H1 (cell line): ENCODE measurements around the gene CA5A. TPM values are rescaled to one million over a fixed set of nuclear protein-coding genes. Genes with fewer than 3 reads are reported as not detected.

Source experiments
- CTCF ChIA-PET: fragments of 300-600 bp; sonication (Branson Sonifier 250); formaldehyde crosslinking; loops from one replicate; lab custom pipeline; 2021; ENCODE audit not compliant: partially characterized antibody; lab: Charles Lee
- POLR2A ChIA-PET: fragments of 300-600 bp; sonication (Branson Sonifier 250); formaldehyde crosslinking; loops from one replicate; lab custom pipeline; 2021; ENCODE audit warnings: inconsistent platforms; ENCODE audit not compliant: partially characterized antibody; lab: Charles Lee
- DNase-seq, 2 experiments: peaks; one replicate each; pipeline versions ENCODE4 v3.0.0 to v3.0.0-alpha.2; 2010 to 2022; ENCODE audit warnings: low spot score in 2 of 2, low read depth in 1 of 2, mixed read lengths in 1 of 2
- FAIRE-seq: peaks from 2 replicates; lab custom pipeline; 2011; peaks lifted over from hg19 to GRCh38; lab: Jason Lieb, UNC
- H2AFZ ChIP-seq: 2 replicates; pipeline ENCODE4 v1.8.1; 2012; ENCODE audit warnings: low read length, inconsistent platforms
- H2AK5ac ChIP-seq: 2 replicates; pipeline ENCODE4 v1.6.1; 2013; ENCODE audit warnings: low read depth, low read length
- H2BK120ac ChIP-seq: replicated peaks from 2 replicates; pipeline ENCODE3; 2013; ENCODE audit warnings: low read depth, low read length, inconsistent platforms
- H2BK12ac ChIP-seq: 2 replicates; pipeline ENCODE4 v1.6.1; 2013; ENCODE audit warnings: low read depth, low read length
- H2BK15ac ChIP-seq: 2 replicates; pipeline ENCODE4 v1.6.1; 2013; ENCODE audit warnings: low read length
- H2BK20ac ChIP-seq: 2 replicates; pipeline ENCODE4 v1.6.1; 2013; ENCODE audit warnings: low read length
- H2BK5ac ChIP-seq: 2 replicates; pipeline ENCODE4 v1.6.1; 2013; ENCODE audit warnings: low read depth, low read length
- H3K14ac ChIP-seq: 2 replicates; pipeline ENCODE4 v1.6.1; 2013; ENCODE audit warnings: inconsistent platforms; ENCODE audit not compliant: insufficient read length
- H3K18ac ChIP-seq: 2 replicates; pipeline ENCODE4 v1.6.1; 2013; ENCODE audit warnings: low read length; ENCODE audit errors: extremely low read depth
- H3K23ac ChIP-seq: 2 replicates; pipeline ENCODE4 v1.6.1; 2013; ENCODE audit warnings: inconsistent platforms; ENCODE audit not compliant: insufficient read length
- H3K23me2 ChIP-seq: 2 replicates; pipeline ENCODE4 v1.6.1; 2013; ENCODE audit warnings: low read depth, low read length
- H3K27ac ChIP-seq: 2 replicates; pipeline ENCODE4 v1.6.1; 2011; ENCODE audit warnings: low read depth, low read length, inconsistent platforms
- H3K27me3 ChIP-seq, 4 experiments: replicated peaks in 1 of 4; 1 replicate in 1 of 4; 2 replicates in 3 of 4; pipeline versions ENCODE4 v1.6.1 to v1.8.1; 2011 to 2013; ENCODE audit warnings: low read length in 3 of 4, mild to moderate bottlenecking in 3 of 4, inconsistent platforms in 2 of 4, mixed read lengths in 2 of 4, moderate library complexity in 1 of 4; ENCODE audit not compliant: control insufficient read depth in 3 of 4, insufficient read depth in 3 of 4; ENCODE audit errors: extremely low read depth in 1 of 4
- H3K36me3 ChIP-seq, 4 experiments: 2 replicates each; pipeline versions ENCODE4 v1.6.1 to v1.8.1; 2011 to 2013; ENCODE audit warnings: mild to moderate bottlenecking in 4 of 4, low read length in 3 of 4, moderate library complexity in 2 of 4, control low read depth in 1 of 4, inconsistent platforms in 1 of 4; ENCODE audit not compliant: insufficient read depth in 4 of 4, control insufficient read depth in 2 of 4
- H3K4ac ChIP-seq: replicated peaks from 2 replicates; pipeline ENCODE3; 2013; ENCODE audit warnings: low read length, low read depth, mixed read lengths, inconsistent platforms; ENCODE audit not compliant: insufficient read length
- H3K4me1 ChIP-seq, 4 experiments: replicated peaks in 1 of 4; 1 replicate in 1 of 4; 2 replicates in 3 of 4; pipeline versions ENCODE4 v1.6.1 to v1.8.1; 2011 to 2013; ENCODE audit warnings: low read length in 3 of 4, inconsistent platforms in 2 of 4, mixed read lengths in 1 of 4; ENCODE audit not compliant: insufficient read depth in 4 of 4, control insufficient read depth in 3 of 4
- H3K4me2 ChIP-seq, 2 experiments: 2 replicates each; pipeline versions ENCODE4 v1.6.1 to v1.8.1; 2011 to 2013; ENCODE audit warnings: low read depth in 2 of 2, low read length in 2 of 2, control low read depth in 1 of 2, inconsistent platforms in 1 of 2, mild to moderate bottlenecking in 1 of 2; ENCODE audit not compliant: insufficient read depth in 1 of 2
- H3K4me3 ChIP-seq, 4 experiments: fragments of 200-600, 300-600 bp in 1 of 4; sonication (generic), shearing (Covaris generic), sonication (Bioruptor Twin) in 1 of 4; 2 replicates each; pipeline versions ENCODE4 v1.5.1 to v1.8.1; 2011 to 2016; ENCODE audit warnings: low read length in 4 of 4, low read depth in 3 of 4, control low read depth in 2 of 4, inconsistent platforms in 2 of 4, mild to moderate bottlenecking in 2 of 4, mixed read lengths in 1 of 4, moderate library complexity in 1 of 4; ENCODE audit not compliant: insufficient read depth in 2 of 4; ENCODE audit errors: extremely low read depth in 1 of 4
- H3K56ac ChIP-seq: replicated peaks from 2 replicates; pipeline ENCODE3; 2013; ENCODE audit warnings: low read depth, mild to moderate bottlenecking, mixed read lengths, low read length, inconsistent platforms; ENCODE audit not compliant: insufficient read length
- H3K79me1 ChIP-seq: 2 replicates; pipeline ENCODE4 v1.6.1; 2013; ENCODE audit warnings: low read depth, low read length, control low read depth
- H3K79me2 ChIP-seq, 2 experiments: 2 replicates each; pipeline versions ENCODE4 v1.6.1 to v1.8.1; 2012 to 2013; ENCODE audit warnings: low read length in 2 of 2, mild to moderate bottlenecking in 2 of 2, inconsistent platforms in 1 of 2; ENCODE audit not compliant: insufficient read depth in 2 of 2, control insufficient read depth in 1 of 2
- H3K9ac ChIP-seq, 4 experiments: replicated peaks in 1 of 4; 1 replicate in 1 of 4; 2 replicates in 3 of 4; pipeline versions ENCODE4 v1.6.1 to v1.8.1; 2011 to 2013; ENCODE audit warnings: low read depth in 3 of 4, low read length in 3 of 4, control low read depth in 2 of 4, mild to moderate bottlenecking in 2 of 4, moderate library complexity in 2 of 4, inconsistent platforms in 1 of 4; ENCODE audit errors: extremely low read depth in 1 of 4
- H3K9me3 ChIP-seq, 2 experiments: 2 replicates each; pipeline versions ENCODE4 v1.6.1 to v1.8.1; 2012 to 2013; ENCODE audit warnings: mild to moderate bottlenecking in 2 of 2, moderate library complexity in 2 of 2, control low read depth in 1 of 2, inconsistent platforms in 1 of 2, low read depth in 1 of 2, low read length in 1 of 2, mixed read lengths in 1 of 2; ENCODE audit not compliant: insufficient read depth in 2 of 2
- H4K20me1 ChIP-seq, 2 experiments: replicated peaks in 1 of 2; 2 replicates each; pipeline versions ENCODE3 to v1.8.1; 2011 to 2013; ENCODE audit warnings: inconsistent platforms in 2 of 2, low read length in 2 of 2, mild to moderate bottlenecking in 1 of 2; ENCODE audit not compliant: insufficient read depth in 2 of 2, control insufficient read depth in 1 of 2
- H4K5ac ChIP-seq: 2 replicates; pipeline ENCODE4 v1.6.1; 2013; ENCODE audit warnings: low read length, low read depth, mixed read lengths, inconsistent platforms; ENCODE audit not compliant: insufficient read length
- H4K8ac ChIP-seq: 2 replicates; pipeline ENCODE4 v1.8.0; 2013; ENCODE audit warnings: mild to moderate bottlenecking, moderate library complexity, low read length, inconsistent platforms; ENCODE audit not compliant: insufficient read depth; ENCODE audit errors: extremely low read depth
- H4K91ac ChIP-seq: replicated peaks from 2 replicates; pipeline ENCODE3; 2013; ENCODE audit warnings: low read length, mixed read lengths, inconsistent platforms; ENCODE audit not compliant: insufficient read length
- POU5F1 ChIP-seq: IDR thresholded peaks from 2 replicates; pipeline ENCODE4 v1.6.1; 2011; ENCODE audit warnings: low read depth, mild to moderate bottlenecking, low read length, moderate library complexity
- SAP30 ChIP-seq: fragments of 300-600 bp; sonication (generic); IDR thresholded peaks from 2 replicates; pipeline ENCODE4 v1.7.1; 2012; ENCODE audit warnings: low read length, moderate library complexity, mild to moderate bottlenecking, inconsistent platforms; ENCODE audit not compliant: insufficient read depth, insufficient replicate concordance
- WGBS, 2 experiments: shearing (Covaris generic) in 1 of 2; methylation state at CpG; one replicate each; pipeline versions ENCODE4 v1.1.6 to v1.1.7; 2013 to 2015; ENCODE audit warnings: low lambda C conversion rate in 2 of 2, mixed read lengths in 2 of 2, inconsistent platforms in 1 of 2, low coverage in 1 of 2, missing lambda C conversion rate in 1 of 2; ENCODE audit not compliant: insufficient replicate concordance in 2 of 2, insufficient coverage in 1 of 2, insufficient read length in 1 of 2; ENCODE audit errors: extremely low coverage in 1 of 2, missing lambda C conversion rate in 1 of 2; 5-methylcytosine and 5-hydroxymethylcytosine counted together
- polyA plus RNA-seq, 7 experiments: library from polyadenylated mRNA; depleted of rRNA in 3 of 7; stranded (reverse) in 5 of 7; unstranded in 2 of 7; fragments of >200 nt in 5 of 7; fragments of 200-250 nt in 2 of 7; gene quantifications; 1 replicate in 5 of 7; 2 replicates in 1 of 7; 4 replicates in 1 of 7; pipeline versions ENCODE4 v1.2.1 to v1.2.3, GENCODE V29; 2011 to 2013; ENCODE audit warnings: missing spikeins in 2 of 7, mixed read lengths in 2 of 7
- total RNA-seq: library from RNA; stranded (reverse); fragmentation: NEBNext Ultra II Directional; extraction: Animal tissue kit (Norgen Biotek cat#: 25700); gene quantifications from 2 replicates; pipeline ENCODE4 v1.2.1, GENCODE V29; 2021

Gene CA5A
- total and polyA plus RNA-seq, 2 of the 8 experiments (the other 6 are each of a cell fraction or from before 2014, with no cell fraction given): not detected

DNA sequence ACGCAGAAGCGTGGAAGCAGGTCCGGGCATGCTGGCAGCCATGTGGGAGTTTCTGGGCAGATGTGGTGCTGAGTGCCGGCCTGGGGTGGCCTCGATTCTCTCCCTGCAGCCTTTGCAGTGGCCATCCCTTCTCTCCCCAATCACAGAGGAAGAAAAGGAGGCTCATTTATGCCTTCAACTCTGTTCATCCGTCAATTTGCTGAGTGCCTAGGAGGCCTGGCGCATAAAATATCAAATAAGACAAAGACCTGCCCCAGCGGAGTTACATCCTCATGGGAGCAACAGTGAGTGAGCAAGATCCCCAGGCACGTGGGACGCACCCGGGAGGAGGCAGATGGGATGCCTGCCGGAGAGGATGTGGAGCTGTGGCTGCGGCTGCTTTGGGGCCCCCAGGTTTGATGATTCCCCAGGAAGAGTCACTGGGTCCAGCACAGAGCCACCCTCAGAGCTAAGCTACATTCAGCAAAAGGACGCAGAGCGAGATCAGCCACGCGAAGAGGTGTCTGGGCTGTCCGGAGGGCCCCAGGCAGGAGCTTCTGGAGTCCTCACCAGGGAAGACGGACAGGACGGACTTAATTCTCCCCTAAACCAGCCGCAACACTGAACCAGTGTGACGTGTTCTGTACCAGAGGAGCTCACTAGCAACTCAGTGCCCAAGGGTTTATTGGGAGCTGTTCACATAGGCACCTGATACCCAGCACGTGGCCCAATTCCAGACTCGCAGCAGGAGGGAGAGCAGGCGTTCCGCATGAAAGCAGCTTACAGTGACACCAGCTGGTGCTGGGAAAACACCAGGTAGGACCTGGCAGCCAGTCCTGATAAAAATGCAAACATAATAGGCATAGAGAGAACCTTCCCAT, 11.3 kb downstream of the CA5A start:
- no peak for DNase-seq
- 0 out of 2 replicates have a peak overlapping the region, but pooled peaks have one; percentile 61 for H2BK20ac ChIP-seq

More for the DNA sequence above, 11.3 kb downstream of the CA5A start:
- Histone ChIP-seq H4K91ac (peak overlapping the region; percentile 80), H3K4me3 (no peak overlapping the region), H3K27me3 (no peaks in the 10 kb centered on the region), H2BK15ac (no peak overlapping the region), H3K4me2 (no peak overlapping the region), H4K20me1 (no peaks in the 10 kb centered on the region), H2BK120ac (no peak overlapping the region), H2BK5ac (peak overlapping the region; percentile 12; the same call in 1 of the 2 replicates), H3K27ac (no peak overlapping the region), H3K9me3 (no peaks in the 10 kb centered on the region), H4K5ac (no peak overlapping the region), H2AK5ac (no peak overlapping the region), H3K4ac (no peak overlapping the region), H3K56ac (no peak overlapping the region), H3K23me2 (no peaks in the 10 kb centered on the region), H3K79me2 (no peaks in the 10 kb centered on the region), H3K18ac (no peak overlapping the region; the same call in 1 of the 2 replicates), H3K9ac (no peak overlapping the region), H3K23ac (no peak overlapping the region), H3K79me1 (no peaks in the 10 kb centered on the region), H3K14ac (no peak overlapping the region), H2AFZ (no peak overlapping the region; the same call in 1 of the 2 replicates), H3K4me1 (peaks cover 0 to 18% (median 3%) of the 10 kb centered on the region in 4 experiments; a peak in 5 of 7 replicates), H4K8ac (peak overlapping the region; percentile 22; the same call in 1 of the 2 replicates), H3K36me3 (no peaks in the 10 kb centered on the region), H2BK12ac (peak overlapping the region; percentile 39; the same call in 1 of the 2 replicates)
- FAIRE-seq: no peak
- POLR2A ChIA-PET: interaction anchor here (1.0 to 1.1 kb wide), 2 partner anchors 48 to 146 kb away, joined by 3 to 4 read pairs; no protein-coding TSS in a partner anchor
- WGBS, 2 experiments: 86% methylated on average over 26 of the region's 26 CpGs; no CpG with 5 or more reads in 1 of the 2 experiments
- CTCF ChIA-PET: interaction anchor here (0.5 to 4.4 kb wide), 13 partner anchors 9 to 181 kb away, joined by 3 to 24 read pairs (median 3); no protein-coding TSS in a partner anchor
- TF ChIP-seq POU5F1 (no peak), SAP30 (no peak)
